Endothelial cell of umbilical vein (primary cell): Measurements from ENCODE around the gene MYLK2. TPM values are rescaled to one million over a fixed set of nuclear protein-coding genes. Genes with fewer than 3 reads are reported as not detected.

ENCODE experiments used
- BruUV-seq: library from RNA; stranded (reverse); fragments of 400-500 nt; replicated peaks from 2 replicates; lab custom pipeline; 2021; lab: Mats Ljungman, UMichigan
- CTCF ChIA-PET: fragments of 300-600, 350-600 bp; sonication (Branson Sonifier 250); formaldehyde crosslinking; loops from one replicate; lab custom pipeline; 2021; ENCODE audit warnings: antibody characterized with exemption, inconsistent platforms; lab: Charles Lee
- POLR2A ChIA-PET: fragments of 300-600, 350-600 bp; sonication (Branson Sonifier 250); formaldehyde crosslinking; loops from one replicate; lab custom pipeline; 2021; ENCODE audit warnings: antibody characterized with exemption, inconsistent platforms; lab: Charles Lee
- DNase-seq: peaks from one replicate; pipeline ENCODE4 v3.0.0-alpha.2; 2011; ENCODE audit warnings: low read depth, low spot score
- FAIRE-seq: peaks from 2 replicates; lab custom pipeline; 2011; peaks lifted over from hg19 to GRCh38; lab: Jason Lieb, UNC
- H2AFZ ChIP-seq: 2 replicates; pipeline ENCODE4 v1.6.0; 2012; ENCODE audit warnings: low read depth, low read length, control low read depth, inconsistent platforms
- H3K27ac ChIP-seq: 2 replicates; pipeline ENCODE4 v1.5.1; 2011; ENCODE audit warnings: low read depth, mild to moderate bottlenecking, control low read depth, low read length, moderate library complexity; ENCODE audit not compliant: insufficient read depth
- H3K27me3 ChIP-seq, 2 experiments: 2 replicates each; pipeline versions ENCODE4 v1.6.0 to v1.6.1; 2011; ENCODE audit warnings: low read length in 2 of 2, mixed read lengths in 1 of 2; ENCODE audit not compliant: control insufficient read depth in 2 of 2, insufficient read depth in 2 of 2
- H3K36me3 ChIP-seq, 2 experiments: 2 replicates in 1 of 2; 3 replicates in 1 of 2; pipeline ENCODE4 v1.5.1; 2011; ENCODE audit warnings: low read length in 2 of 2, mild to moderate bottlenecking in 1 of 2, moderate library complexity in 1 of 2; ENCODE audit not compliant: control insufficient read depth in 2 of 2, insufficient read depth in 2 of 2; ENCODE audit errors: extremely low read depth in 1 of 2
- H3K4me1 ChIP-seq: 3 replicates; pipeline ENCODE4 v1.5.1; 2011; ENCODE audit warnings: mild to moderate bottlenecking, low read length; ENCODE audit not compliant: control insufficient read depth, insufficient read depth; ENCODE audit errors: extremely low read depth
- H3K4me2 ChIP-seq: 2 replicates; pipeline ENCODE4 v1.6.1; 2011; ENCODE audit warnings: low read length, control low read depth, mixed read lengths; ENCODE audit not compliant: insufficient read depth
- H3K4me3 ChIP-seq, 3 experiments: fragments of 200-600 bp in 1 of 3; sonication (generic), shearing (Covaris generic) in 1 of 3; replicated peaks in 1 of 3; 2 replicates each; pipeline ENCODE4 v1.5.1; 2011 to 2016; ENCODE audit warnings: control low read depth in 3 of 3, low read length in 3 of 3, mild to moderate bottlenecking in 2 of 3, inconsistent platforms in 1 of 3, low read depth in 1 of 3, moderate library complexity in 1 of 3; ENCODE audit not compliant: insufficient read depth in 1 of 3
- H3K79me2 ChIP-seq: 2 replicates; pipeline ENCODE4 v1.6.0; 2012; ENCODE audit warnings: low read length, inconsistent platforms; ENCODE audit not compliant: control insufficient read depth, insufficient read depth
- H3K9ac ChIP-seq: replicated peaks from 2 replicates; pipeline ENCODE3; 2011; ENCODE audit warnings: low read length, control low read depth; ENCODE audit not compliant: insufficient read depth; ENCODE audit errors: extremely low read depth
- H3K9me1 ChIP-seq: replicated peaks from 3 replicates; pipeline ENCODE4 v1.6.0; 2011; ENCODE audit warnings: mild to moderate bottlenecking, low read length; ENCODE audit not compliant: control insufficient read depth, insufficient read depth; ENCODE audit errors: extremely low read depth
- H3K9me3 ChIP-seq: replicated peaks from 2 replicates; pipeline ENCODE4 v1.5.1; 2012; ENCODE audit warnings: low read length, inconsistent platforms; ENCODE audit not compliant: control insufficient read depth, insufficient read depth
- H4K20me1 ChIP-seq: replicated peaks from 2 replicates; pipeline ENCODE3; 2011; ENCODE audit warnings: mild to moderate bottlenecking, low read length; ENCODE audit not compliant: control insufficient read depth, insufficient read depth; ENCODE audit errors: extremely low read depth
- EZH2 ChIP-seq: IDR thresholded peaks from 2 replicates; pipeline ENCODE4 v1.6.1; 2012; ENCODE audit warnings: borderline replicate concordance, low read depth, mild to moderate bottlenecking, moderate library complexity, low read length, inconsistent platforms; ENCODE audit not compliant: severe bottlenecking
- FOS ChIP-seq: IDR thresholded peaks from 2 replicates; pipeline ENCODE4 v1.6.1; 2011; ENCODE audit warnings: mild to moderate bottlenecking, low read length, moderate library complexity, borderline replicate concordance; ENCODE audit not compliant: insufficient read depth
- JUN ChIP-seq: IDR thresholded peaks from 2 replicates; pipeline ENCODE4 v1.6.1; 2011; ENCODE audit warnings: borderline replicate concordance, low read depth; ENCODE audit not compliant: insufficient read length, insufficient read depth
- MYC ChIP-seq: IDR thresholded peaks from one replicate; pipeline ENCODE4 v1.6.1; 2011; ENCODE audit warnings: mild to moderate bottlenecking, low read depth, low read length
- POLR2A ChIP-seq: IDR thresholded peaks from 2 replicates; pipeline ENCODE4 v1.6.1; 2012; ENCODE audit warnings: low read depth, mild to moderate bottlenecking, control low read depth, low read length
- POLR2AphosphoS5 ChIP-seq: IDR thresholded peaks from 2 replicates; pipeline ENCODE4 v1.6.1; 2012; ENCODE audit warnings: low read depth, mild to moderate bottlenecking, control low read depth, low read length, moderate library complexity; ENCODE audit not compliant: insufficient read depth
- dilution Hi-C: fragments of 300-500 bp; cut with MboI; formaldehyde crosslinking; loops from one replicate; pipeline ENCODE4 v1.15.0; 2019; ENCODE audit warnings: low sequenced_read_pairs; ENCODE audit not compliant: extremely low pct_ligation_motif_present
- intact Hi-C: fragments of 100-400 bp; cut with micrococcal nuclease; formaldehyde crosslinking; loops from one replicate; pipeline ENCODE4 v1.10.0; 2022
- polyA plus RNA-seq, 4 experiments: library from polyadenylated mRNA; depleted of rRNA in 3 of 4; stranded (reverse) in 3 of 4; unstranded in 1 of 4; fragments of >200 nt; gene quantifications; 2 replicates each; pipeline versions ENCODE4 v1.2.1 to v1.2.3, GENCODE V29; 2011 to 2012; ENCODE audit warnings: missing spikeins in 1 of 4
- total RNA-seq: library from RNA; stranded (reverse); gene quantifications from 2 replicates; pipeline ENCODE4 v1.2.3, GENCODE V29; 2021
- TF ChIP-seq, protein P1 (sequence below), 2 donors: IDR thresholded peaks; 1 replicate in 1 of 2; 2 replicates in 1 of 2; pipeline ENCODE4 v1.5.1; 2011; ENCODE audit warnings: low read length in 2 of 2, mild to moderate bottlenecking in 2 of 2, moderate library complexity in 2 of 2, control low read depth in 1 of 2, inconsistent platforms in 1 of 2, low read depth in 1 of 2; ENCODE audit not compliant: insufficient read depth in 1 of 2; ENCODE audit errors: extremely low read depth in 1 of 2
- TF ChIP-seq, protein P2 (sequence below): IDR thresholded peaks from 2 replicates; pipeline ENCODE4 v1.6.1; 2011; ENCODE audit not compliant: insufficient read depth, insufficient read length

The MYLK2 gene
- total and polyA plus RNA-seq, 2 donors (not counting 3 experiments of a cell fraction or from before 2014, with no cell fraction given): 2.6 to 2.7 TPM

DNA sequence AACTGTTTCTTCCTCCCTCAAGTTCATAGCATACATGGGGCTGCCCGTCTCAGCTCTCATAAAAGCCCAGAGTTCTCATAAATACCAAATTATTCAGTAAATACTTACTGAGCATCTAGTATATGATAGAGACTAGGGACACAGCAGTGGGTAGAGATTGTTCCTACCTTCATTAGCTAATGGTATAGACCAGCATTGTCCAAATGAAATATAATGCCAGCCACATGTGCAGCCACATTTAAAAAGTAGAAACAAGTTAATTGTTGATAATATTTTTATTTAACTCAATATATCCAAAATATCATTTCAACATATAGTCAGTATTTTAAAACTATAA, 52.4 kb downstream of the MYLK2 start:
- BruUV-seq: no TSS peak
- POLR2A ChIA-PET: no interaction called here
- H3K4me3 ChIP-seq: no peak overlapping the region
- H4K20me1 ChIP-seq: no peaks in the 10 kb centered on the region
- H3K9me1 ChIP-seq: no peaks in the 10 kb centered on the region
- TF ChIP-seq, protein P1, sequence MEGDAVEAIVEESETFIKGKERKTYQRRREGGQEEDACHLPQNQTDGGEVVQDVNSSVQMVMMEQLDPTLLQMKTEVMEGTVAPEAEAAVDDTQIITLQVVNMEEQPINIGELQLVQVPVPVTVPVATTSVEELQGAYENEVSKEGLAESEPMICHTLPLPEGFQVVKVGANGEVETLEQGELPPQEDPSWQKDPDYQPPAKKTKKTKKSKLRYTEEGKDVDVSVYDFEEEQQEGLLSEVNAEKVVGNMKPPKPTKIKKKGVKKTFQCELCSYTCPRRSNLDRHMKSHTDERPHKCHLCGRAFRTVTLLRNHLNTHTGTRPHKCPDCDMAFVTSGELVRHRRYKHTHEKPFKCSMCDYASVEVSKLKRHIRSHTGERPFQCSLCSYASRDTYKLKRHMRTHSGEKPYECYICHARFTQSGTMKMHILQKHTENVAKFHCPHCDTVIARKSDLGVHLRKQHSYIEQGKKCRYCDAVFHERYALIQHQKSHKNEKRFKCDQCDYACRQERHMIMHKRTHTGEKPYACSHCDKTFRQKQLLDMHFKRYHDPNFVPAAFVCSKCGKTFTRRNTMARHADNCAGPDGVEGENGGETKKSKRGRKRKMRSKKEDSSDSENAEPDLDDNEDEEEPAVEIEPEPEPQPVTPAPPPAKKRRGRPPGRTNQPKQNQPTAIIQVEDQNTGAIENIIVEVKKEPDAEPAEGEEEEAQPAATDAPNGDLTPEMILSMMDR (IDR thresholded peaks at IDR 0.05; ENCODE audit: extremely low read depth in 1 of 2, insufficient read depth in 1 of 2, low read depth in 1 of 2, low read length in 2 of 2): no peak
- TF ChIP-seq FOS: no peak
- no peak for TF ChIP-seq JUN
- no peak for TF ChIP-seq MYC
- TF ChIP-seq, protein P2, sequence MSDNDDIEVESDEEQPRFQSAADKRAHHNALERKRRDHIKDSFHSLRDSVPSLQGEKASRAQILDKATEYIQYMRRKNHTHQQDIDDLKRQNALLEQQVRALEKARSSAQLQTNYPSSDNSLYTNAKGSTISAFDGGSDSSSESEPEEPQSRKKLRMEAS: no peak
- no peak for TF ChIP-seq POLR2A
- TF ChIP-seq EZH2: no peak
- TF ChIP-seq POLR2AphosphoS5: no peak
- dilution Hi-C loops (no loop called here), intact Hi-C loops (no loop called here)
- DNase-seq: no peak
- H3K4me2 ChIP-seq: no peak overlapping the region
- no peaks in the 10 kb centered on the region for H3K36me3 ChIP-seq
- no peak overlapping the region for H3K27ac ChIP-seq
- no peaks in the 10 kb centered on the region for H3K4me1 ChIP-seq
- no peaks in the 10 kb centered on the region for H3K79me2 ChIP-seq
- H3K9ac ChIP-seq: no peak overlapping the region
- no peak for FAIRE-seq
- no peak overlapping the region for H2AFZ ChIP-seq
- CTCF ChIA-PET: interaction anchor here (1.2 to 2.1 kb wide), 4 partner anchors 12 to 159 kb away, joined by 3 to 10 read pairs (median 5); no protein-coding TSS in a partner anchor
- peaks cover 30 to 35% of the 10 kb centered on the region in 2 experiments for H3K27me3 ChIP-seq
- no peaks in the 10 kb centered on the region for H3K9me3 ChIP-seq
